GM18951 (cell line): ENCODE measurements around the gene SH2B3.

Experiments used
- POLR2A ChIP-seq: IDR thresholded peaks from 4 replicates; pipeline ENCODE4 v1.6.1; 2011; ENCODE audit warnings: mild to moderate bottlenecking; ENCODE audit not compliant: insufficient read length, insufficient read depth; ENCODE audit errors: extremely low read depth
- in situ Hi-C: fragments of 300-500 bp; cut with MboI; formaldehyde crosslinking; loops from one replicate; pipeline ENCODE4 v1.12.0; 2022; ENCODE audit warnings: low sequenced_read_pairs, mixed read lengths, inconsistent platforms; ENCODE audit not compliant: unreplicated experiment

The SH2B3 gene

GRCh38 chr12:111409403-111409779, 3.7 kb downstream of the SH2B3 start:
- in situ Hi-C loops = no loop called here
- TF ChIP-seq POLR2A = no peak

GRCh38 chr12:111409780-111410430, 4.2 kb downstream of the SH2B3 start:
- no peak for TF ChIP-seq POLR2A
- in situ Hi-C loops = no loop called here

- in situ Hi-C loops = no loop called here
Observed at GRCh38 chr12:111410431-111411184, 4.9 kb downstream of the SH2B3 start.

GRCh38 chr12:111411185-111411764, 5.6 kb downstream of the SH2B3 start:
- TF ChIP-seq POLR2A = no peak
- in situ Hi-C loops = no loop called here

More at GRCh38 chr12:111410431-111411184, 4.9 kb downstream of the SH2B3 start:
- no peak for TF ChIP-seq POLR2A

- TF ChIP-seq POLR2A = no peak
- in situ Hi-C loops = no loop called here
Observed at GRCh38 chr12:111412007-111412829, 6.5 kb downstream of the SH2B3 start.

GRCh38 chr12:111412830-111413441, 7.2 kb downstream of the SH2B3 start:
- no peak for TF ChIP-seq POLR2A
- in situ Hi-C loops = no loop called here

GRCh38 chr12:111413442-111414086, 7.8 kb downstream of the SH2B3 start:
- no peak for TF ChIP-seq POLR2A

GRCh38 chr12:111414711-111415252, 9.1 kb downstream of the SH2B3 start:
- TF ChIP-seq POLR2A = no peak
- in situ Hi-C loops = no loop called here

More at GRCh38 chr12:111413442-111414086, 7.8 kb downstream of the SH2B3 start:
- in situ Hi-C loops = no loop called here

GRCh38 chr12:111417290-111417689, 11.6 kb downstream of the SH2B3 start:
- no peak for TF ChIP-seq POLR2A
- in situ Hi-C loops = no loop called here

- no peak for TF ChIP-seq POLR2A
- in situ Hi-C loops = no loop called here
Observed at GRCh38 chr12:111417784-111418593, 12.3 kb downstream of the SH2B3 start.

GRCh38 chr12:111418594-111418880, 12.8 kb downstream of the SH2B3 start:
- no peak for TF ChIP-seq POLR2A
- in situ Hi-C loops = no loop called here

- TF ChIP-seq POLR2A = no peak
- in situ Hi-C loops = no loop called here
Observed at GRCh38 chr12:111419784-111420183, 14.1 kb downstream of the SH2B3 start.

- no peak for TF ChIP-seq POLR2A
- in situ Hi-C loops = no loop called here
Observed at GRCh38 chr12:111420494-111420893, 14.8 kb downstream of the SH2B3 start.
